ENCODE data around the gene BCL2L1.
A peak's percentile ranks its signal among the peaks of the same experiment; 100 is the strongest.

Gene BCL2L1

GRCh38 chr20:31723319-31724078 lies 831 bp upstream of the BCL2L1 start:
- Histone ChIP-seq H3K36me3 (peaks cover 0 to 6% (median 5%) of the 10 kb centered on the region in 3 donors), H3K4me3 (peak overlapping the region; percentile 76), H3K27me3 (no peaks in the 10 kb centered on the region), H3K9me3 (no peaks in the 10 kb centered on the region), H3K27ac (peak overlapping the region; percentile 97 to 99), H3K4me1 (peaks cover 0 to 23% (median 19%) of the 10 kb centered on the region in 4 donors)
- intact Hi-C loops (cut with DNase I; ENCODE audit: low total_unique reads) = loop anchor here (2.0 to 10.0 kb wide), 3 partner anchors 63 to 231 kb away; partner anchors contain the start of gene PDRG1
- peak; percentile 96 to 98 for DNase-seq
- TF ChIP-seq CTCF (IDR thresholded peaks at IDR 0.05) = peak; percentile 93 to 98

GRCh38 chr20:31723069-31723318 lies 326 bp upstream of the BCL2L1 start:
- no peak for DNase-seq
- H3K27ac ChIP-seq = peak overlapping the region; percentile 97 to 99
- H3K4me3 ChIP-seq = peak overlapping the region; percentile 76
- peaks cover 0 to 6% (median 5%) of the 10 kb centered on the region in 3 donors for H3K36me3 ChIP-seq
- TF ChIP-seq CTCF (IDR thresholded peaks at IDR 0.05) = no peak
- peaks cover 0 to 28% (median 23%) of the 10 kb centered on the region in 4 donors for H3K4me1 ChIP-seq
- intact Hi-C loops (cut with DNase I; ENCODE audit: low total_unique reads) = loop anchor here (2.0 to 10.0 kb wide), 3 partner anchors 62 to 232 kb away; partner anchors contain the start of gene PDRG1
- no peaks in the 10 kb centered on the region for H3K9me3 ChIP-seq
- no peaks in the 10 kb centered on the region for H3K27me3 ChIP-seq

GRCh38 chr20:31721408-31722256 lies 1.0 kb downstream of the BCL2L1 start:
- Histone ChIP-seq H3K36me3 (peaks cover 0 to 6% (median 5%) of the 10 kb centered on the region in 3 donors), H3K27ac (peak overlapping the region; percentile 97 to 99), H3K4me3 (peak overlapping the region; percentile 76), H3K9me3 (no peaks in the 10 kb centered on the region), H3K4me1 (peaks cover 0 to 42% (median 37%) of the 10 kb centered on the region in 4 donors), H3K27me3 (no peaks in the 10 kb centered on the region)
- TF ChIP-seq CTCF (IDR thresholded peaks at IDR 0.05) = no peak
- intact Hi-C loops (cut with DNase I; ENCODE audit: low total_unique reads) = loop anchor here (2.0 to 10.0 kb wide), 3 partner anchors 61 to 233 kb away; partner anchors contain the start of gene PDRG1
- DNase-seq = peak in 1 of 2 donors; percentile 75

GRCh38 chr20:31720486-31721407 lies 1.9 kb downstream of the BCL2L1 start:
- peaks cover 0 to 51% (median 45%) of the 10 kb centered on the region in 4 donors for H3K4me1 ChIP-seq

More at GRCh38 chr20:31720486-31721407, 1.9 kb downstream of the BCL2L1 start:
- TF ChIP-seq CTCF (IDR thresholded peaks at IDR 0.05) = no peak
- Histone ChIP-seq H3K4me3 (peak overlapping the region; percentile 76), H3K27ac (peak overlapping the region; percentile 97 to 99), H3K27me3 (no peaks in the 10 kb centered on the region), H3K9me3 (no peaks in the 10 kb centered on the region), H3K36me3 (peaks cover 0 to 6% (median 5%) of the 10 kb centered on the region in 3 donors)
- intact Hi-C loops (cut with DNase I; ENCODE audit: low total_unique reads) = loop anchor here (10.0 kb wide), 2 partner anchors 156 to 234 kb away; partner anchors contain the start of gene PDRG1
- DNase-seq = no peak
